Testis (tissue), 3 donors: Measurements from ENCODE around the gene NMT1. TPM values are rescaled to one million over a fixed set of nuclear protein-coding genes. Genes with fewer than 3 reads are reported as not detected.

Experiments
- DNase-seq: peaks from one replicate; pipeline ENCODE4 v3.0.0-alpha.2; 2019
- H3K27ac ChIP-seq, 2 donors: fragments of 200-600 bp; sonication (generic); one replicate each; pipeline ENCODE4 v1.5.1; 2019
- H3K27me3 ChIP-seq: fragments of 200-600 bp; sonication (generic); one replicate; pipeline ENCODE4 v1.5.1; 2019
- H3K36me3 ChIP-seq: fragments of 200-600 bp; sonication (generic); one replicate; pipeline ENCODE4 v1.5.1; 2017; ENCODE audit warnings: low read depth; ENCODE audit errors: missing control alignments
- H3K4me1 ChIP-seq: fragments of 200-600 bp; sonication (generic); one replicate; pipeline ENCODE4 v1.5.1; 2019
- H3K4me3 ChIP-seq, 2 donors: fragments of 200-600 bp; sonication (generic); one replicate each; pipeline ENCODE4 v1.5.1; 2017 to 2019
- H3K9me3 ChIP-seq: fragments of 200-600 bp; sonication (generic); one replicate; pipeline ENCODE4 v1.5.1; 2017
- POLR2A ChIP-seq: fragments of 450-650 bp; IDR thresholded peaks from one replicate; pipeline ENCODE4 v1.6.1; 2017; ENCODE audit warnings: antibody characterized with exemption, mild to moderate bottlenecking, moderate library complexity
- WGBS, 2 donors: methylation state at CpG; one replicate each; pipeline ENCODE4 v1.1.5; 2018; 5-methylcytosine and 5-hydroxymethylcytosine counted together
- intact Hi-C: fragments of 100-400 bp; cut with DNase I; formaldehyde crosslinking; loops from one replicate; pipeline ENCODE4 v1.15.1; 2023; ENCODE audit warnings: low total_unique reads
- polyA plus RNA-seq: library from polyadenylated mRNA; stranded (reverse); fragments of 350-450 nt; fragmentation: Illumina TruSeq; extraction: RNeasy Lipid Tissue Mini Kit (QIAGEN cat#74804); gene quantifications from one replicate; pipeline ENCODE4 v1.2.3, GENCODE V29; 2014; ENCODE audit warnings: low read depth, low replicate concordance; ENCODE audit not compliant: insufficient read depth
- total RNA-seq, 2 donors: library from RNA; depleted of rRNA; stranded (reverse); fragments of >200 nt; gene quantifications; one replicate each; pipeline ENCODE4 v1.2.3, GENCODE V29; 2016
- TF ChIP-seq, protein P1 (sequence below), 3 experiments: fragments of 450-650 bp in 2 of 3; fragments of 200-600 bp in 1 of 3; sonication (generic) in 1 of 3; IDR thresholded peaks; one replicate each; pipeline ENCODE4 v1.5.1; 2016 to 2019; ENCODE audit warnings: antibody characterized with exemption in 3 of 3, mild to moderate bottlenecking in 2 of 3, moderate library complexity in 1 of 3

NMT1 gene
- total and polyA plus RNA-seq, 3 donors from 2014 or later: 76.1 to 143 (median 79.0) TPM

DNA sequence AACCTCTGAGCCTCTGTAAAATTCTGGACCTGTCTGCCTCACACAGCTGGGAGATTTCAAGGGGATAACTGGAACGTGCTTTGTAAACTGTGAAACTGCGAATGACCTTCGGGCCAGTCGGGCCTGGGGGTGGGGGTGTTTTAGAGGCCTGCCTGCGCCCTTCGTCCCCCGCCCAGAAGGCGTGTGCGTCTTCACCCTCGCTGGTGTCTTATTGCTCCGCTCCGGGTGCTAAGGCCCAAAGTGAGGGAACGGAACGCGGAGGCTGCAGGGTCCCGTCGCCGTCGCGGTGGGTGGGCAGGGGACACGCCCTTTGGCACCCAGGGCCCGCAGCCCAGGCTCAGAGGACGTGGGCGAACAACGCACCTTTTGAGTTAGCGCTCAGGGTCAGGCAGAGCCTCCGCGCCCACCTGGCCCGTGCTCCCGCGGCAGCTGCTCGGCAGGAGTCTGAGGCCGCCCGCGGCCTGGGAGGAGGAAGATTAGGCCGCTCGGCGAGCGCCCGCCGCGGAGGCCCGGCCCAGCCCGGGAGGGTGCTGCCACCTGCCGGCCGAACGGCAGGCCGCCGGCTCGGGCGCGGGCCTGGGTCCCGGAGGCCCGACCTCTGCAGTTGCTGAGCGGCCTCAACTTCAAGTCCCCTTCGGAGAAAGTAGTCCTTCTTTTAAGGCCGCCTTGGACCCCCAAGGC, 39.4 kb upstream of the NMT1 start:
- TF ChIP-seq, protein P1, sequence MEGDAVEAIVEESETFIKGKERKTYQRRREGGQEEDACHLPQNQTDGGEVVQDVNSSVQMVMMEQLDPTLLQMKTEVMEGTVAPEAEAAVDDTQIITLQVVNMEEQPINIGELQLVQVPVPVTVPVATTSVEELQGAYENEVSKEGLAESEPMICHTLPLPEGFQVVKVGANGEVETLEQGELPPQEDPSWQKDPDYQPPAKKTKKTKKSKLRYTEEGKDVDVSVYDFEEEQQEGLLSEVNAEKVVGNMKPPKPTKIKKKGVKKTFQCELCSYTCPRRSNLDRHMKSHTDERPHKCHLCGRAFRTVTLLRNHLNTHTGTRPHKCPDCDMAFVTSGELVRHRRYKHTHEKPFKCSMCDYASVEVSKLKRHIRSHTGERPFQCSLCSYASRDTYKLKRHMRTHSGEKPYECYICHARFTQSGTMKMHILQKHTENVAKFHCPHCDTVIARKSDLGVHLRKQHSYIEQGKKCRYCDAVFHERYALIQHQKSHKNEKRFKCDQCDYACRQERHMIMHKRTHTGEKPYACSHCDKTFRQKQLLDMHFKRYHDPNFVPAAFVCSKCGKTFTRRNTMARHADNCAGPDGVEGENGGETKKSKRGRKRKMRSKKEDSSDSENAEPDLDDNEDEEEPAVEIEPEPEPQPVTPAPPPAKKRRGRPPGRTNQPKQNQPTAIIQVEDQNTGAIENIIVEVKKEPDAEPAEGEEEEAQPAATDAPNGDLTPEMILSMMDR (IDR thresholded peaks at IDR 0.05): peak; percentile 85 to 93 (median 88)
- no peak for TF ChIP-seq POLR2A

DNA sequence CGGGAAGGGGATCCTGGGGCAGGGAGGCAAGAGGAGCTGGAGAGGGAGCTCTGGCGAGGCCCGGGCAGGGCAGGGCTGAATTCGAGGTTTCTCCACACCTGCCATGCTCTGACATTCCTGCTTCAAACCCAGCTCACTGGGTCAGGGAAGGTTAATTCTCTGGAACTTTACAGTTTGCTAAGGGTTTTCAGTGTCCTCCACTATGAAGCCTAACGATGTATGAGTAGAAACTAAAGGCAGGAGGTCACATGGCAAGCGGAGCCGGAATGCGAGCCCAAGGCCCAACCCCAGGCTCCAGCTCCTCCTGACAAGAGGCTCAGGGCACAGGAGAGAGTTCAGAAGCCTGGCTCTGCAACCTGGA, 38.8 kb upstream of the NMT1 start:
- Histone ChIP-seq H3K27ac (peak overlapping the region; percentile 55 to 79), H3K9me3 (no peaks in the 10 kb centered on the region), H3K4me1 (peaks cover 34% of the 10 kb centered on the region), H3K4me3 (peak overlapping the region; percentile 39 to 44), H3K36me3 (no peaks in the 10 kb centered on the region), H3K27me3 (no peaks in the 10 kb centered on the region)
- DNase-seq: peak; percentile 44
- WGBS, 2 donors: 31 to 58% methylated on average over 8 of the region's 8 CpGs
- intact Hi-C loops: loop anchor here (5.0 kb wide), 1 partner anchor 100 kb away; no protein-coding TSS in a partner anchor
- no peak for TF ChIP-seq POLR2A
- TF ChIP-seq, protein P1 (IDR thresholded peaks at IDR 0.05): peak in 1 of 3 experiments; percentile 8

More for the DNA sequence above, 39.4 kb upstream of the NMT1 start:
- Histone ChIP-seq H3K4me1 (peaks cover 34% of the 10 kb centered on the region), H3K27me3 (no peaks in the 10 kb centered on the region), H3K27ac (peak overlapping the region; percentile 55 to 79), H3K36me3 (no peaks in the 10 kb centered on the region), H3K9me3 (no peaks in the 10 kb centered on the region), H3K4me3 (peak overlapping the region; percentile 39 to 44)
- peak; percentile 60 for DNase-seq
- intact Hi-C loops: loop anchor here (5.0 kb wide), 1 partner anchor 99 kb away; no protein-coding TSS in a partner anchor
- WGBS, 2 donors: 1 to 5% methylated on average over 17 to 57 of the region's 57 CpGs

DNA sequence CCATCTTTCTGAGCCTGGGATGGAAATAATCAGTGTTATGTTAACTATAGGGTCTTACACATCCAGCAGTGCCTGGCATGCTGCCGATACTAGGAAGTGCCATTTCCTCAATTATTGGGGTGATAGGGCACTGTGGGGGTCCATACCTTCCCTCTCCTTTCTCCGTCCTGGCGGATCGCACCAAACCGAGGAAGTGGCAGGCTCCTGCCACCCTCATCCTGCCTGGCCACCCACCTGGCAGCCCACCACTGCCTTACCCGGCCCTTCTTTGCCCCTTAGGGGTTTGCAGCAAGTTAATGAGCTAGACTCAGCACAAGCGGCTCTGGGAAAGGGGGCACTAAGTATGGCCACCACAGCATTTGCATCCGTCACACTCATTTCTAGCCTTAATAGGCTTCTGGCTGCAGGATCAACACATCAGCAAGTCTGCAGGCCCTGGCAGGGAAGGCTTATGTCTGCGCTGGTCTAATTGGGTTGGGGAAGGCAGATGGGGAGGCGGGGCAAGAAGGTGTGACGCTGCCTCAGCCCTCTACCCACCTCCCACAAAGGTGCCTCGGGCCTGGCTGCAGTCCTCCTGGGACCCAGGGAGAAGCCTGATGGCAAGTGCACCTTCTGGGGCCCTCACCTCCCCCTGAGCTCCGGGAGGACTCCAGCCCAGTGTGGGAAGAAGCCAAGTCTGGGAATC, 38.3 kb upstream of the NMT1 start:
- intact Hi-C loops: loop anchor here (5.0 kb wide), 1 partner anchor 100 kb away; no protein-coding TSS in a partner anchor
- DNase-seq: no peak
- peaks cover 34% of the 10 kb centered on the region for H3K4me1 ChIP-seq
- TF ChIP-seq, protein P1 (IDR thresholded peaks at IDR 0.05): no peak
- no peak for TF ChIP-seq POLR2A
- H3K4me3 ChIP-seq: no peak overlapping the region
- 70 to 80% methylated on average over 7 to 13 of the region's 13 CpGs for WGBS, 2 donors
- no peaks in the 10 kb centered on the region for H3K27me3 ChIP-seq
- no peaks in the 10 kb centered on the region for H3K9me3 ChIP-seq
- H3K27ac ChIP-seq: peak overlapping the region; percentile 55 to 79
- no peaks in the 10 kb centered on the region for H3K36me3 ChIP-seq

DNA sequence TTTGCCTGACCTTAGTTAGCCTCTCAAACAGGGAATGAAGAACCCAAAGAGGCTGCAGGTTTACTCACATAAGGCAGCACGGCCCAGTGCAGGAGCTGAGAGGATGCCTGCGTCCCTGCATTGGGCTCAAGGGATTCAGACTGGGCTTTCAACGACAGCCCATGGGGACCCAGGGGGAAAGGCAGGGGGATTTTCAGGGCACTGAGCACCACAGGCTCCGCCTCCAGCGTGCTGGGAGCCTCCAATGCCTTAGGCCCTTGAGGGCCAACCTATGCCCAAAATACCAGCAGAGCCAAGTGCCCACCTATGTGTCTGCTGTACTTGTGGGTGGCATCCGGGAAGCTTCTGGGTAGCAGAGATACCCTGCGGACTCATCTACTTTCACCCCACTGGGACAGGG, 32.0 kb upstream of the NMT1 start:
- TF ChIP-seq, protein P1 (IDR thresholded peaks at IDR 0.05): no peak
- no peak for TF ChIP-seq POLR2A
- DNase-seq: no peak
- no peak overlapping the region for H3K4me3 ChIP-seq
- H3K27ac ChIP-seq: no peak overlapping the region
- H3K36me3 ChIP-seq: no peaks in the 10 kb centered on the region
- WGBS, 2 donors: 90 to 91% methylated on average over 5 to 7 of the region's 7 CpGs
- peaks cover 12% of the 10 kb centered on the region for H3K4me1 ChIP-seq
- no peaks in the 10 kb centered on the region for H3K9me3 ChIP-seq
- intact Hi-C loops: no loop called here
- H3K27me3 ChIP-seq: no peaks in the 10 kb centered on the region
